IMR-90 (cell line): ENCODE measurements around the gene ASIC2. TPM values are rescaled to one million over a fixed set of nuclear protein-coding genes. Genes with fewer than 3 reads are reported as not detected.

Experiments used
- ATAC-seq: fragments of 200-7000 bp; cut with Tn5 transposase; 2 replicates; pipeline ENCODE4 v1.9.1; 2020; ENCODE audit warnings: low read depth, mild to moderate bottlenecking, moderate library complexity
- BruUV-seq: library from RNA; stranded (reverse); fragments of 400-500 nt; replicated peaks from 2 replicates; lab custom pipeline; 2021; lab: Mats Ljungman, UMichigan
- CTCF ChIA-PET: fragments of 300-600 bp; formaldehyde crosslinking; extraction: SDS; loops from one replicate; lab custom pipeline; 2021; ENCODE audit warnings: antibody characterized with exemption; lab: Yijun Ruan, JAX
- POLR2A ChIA-PET: fragments of 300-600 bp; sonication (Branson Sonifier 250); formaldehyde crosslinking; loops from one replicate; lab custom pipeline; 2022; ENCODE audit warnings: antibody characterized with exemption; ENCODE audit not compliant: unreplicated experiment; lab: Charles Lee
- DNase-seq: peaks from one replicate; pipeline ENCODE4 v3.0.0; 2013
- H2AFZ ChIP-seq: replicated peaks from 2 replicates; pipeline ENCODE3; 2013; ENCODE audit warnings: low read length, mild to moderate bottlenecking; ENCODE audit not compliant: poor library complexity
- H2AK5ac ChIP-seq: 2 replicates; pipeline ENCODE4 v1.6.1; 2013; ENCODE audit warnings: low read depth, low read length, inconsistent platforms
- H2AK9ac ChIP-seq: replicated peaks from 2 replicates; pipeline ENCODE3; 2013; ENCODE audit warnings: mild to moderate bottlenecking, low read depth, low read length, moderate library complexity; ENCODE audit not compliant: poor library complexity
- H2BK120ac ChIP-seq: 2 replicates; pipeline ENCODE4 v1.6.1; 2013; ENCODE audit warnings: low read depth, low read length, inconsistent platforms
- H2BK15ac ChIP-seq: 3 replicates; pipeline ENCODE4 v1.6.1; 2013; ENCODE audit warnings: low read depth, low read length, inconsistent platforms
- H2BK20ac ChIP-seq: 2 replicates; pipeline ENCODE4 v1.6.1; 2013; ENCODE audit warnings: low read depth, mild to moderate bottlenecking, inconsistent platforms, low read length, moderate library complexity
- H2BK5ac ChIP-seq: 2 replicates; pipeline ENCODE4 v1.6.1; 2013; ENCODE audit warnings: mild to moderate bottlenecking, low read depth, low read length, inconsistent platforms; ENCODE audit not compliant: poor library complexity, severe bottlenecking
- H3K14ac ChIP-seq: replicated peaks from 2 replicates; pipeline ENCODE4 v1.6.1; 2013; ENCODE audit warnings: low read depth, low read length, inconsistent platforms
- H3K18ac ChIP-seq: 2 replicates; pipeline ENCODE4 v1.6.1; 2013; ENCODE audit warnings: low read depth, low read length, control low read depth
- H3K23ac ChIP-seq: 2 replicates; pipeline ENCODE4 v1.6.1; 2013; ENCODE audit warnings: low read depth, low read length, inconsistent platforms
- H3K27ac ChIP-seq: 2 replicates; pipeline ENCODE4 v1.5.1; 2013; ENCODE audit warnings: mild to moderate bottlenecking, control low read depth, low read length; ENCODE audit not compliant: insufficient read depth
- H3K27me3 ChIP-seq: 2 replicates; pipeline ENCODE4 v1.6.1; 2013; ENCODE audit warnings: low read length; ENCODE audit not compliant: control insufficient read depth, insufficient read depth
- H3K36me3 ChIP-seq: 2 replicates; pipeline ENCODE4 v1.6.1; 2013; ENCODE audit warnings: low read length, mixed read lengths; ENCODE audit not compliant: control insufficient read depth, insufficient read depth
- H3K4ac ChIP-seq: 2 replicates; pipeline ENCODE4 v1.6.1; 2013; ENCODE audit warnings: low read depth, low read length, inconsistent platforms
- H3K4me1 ChIP-seq: 2 replicates; pipeline ENCODE4 v1.6.1; 2013; ENCODE audit warnings: low read length, mixed read lengths; ENCODE audit not compliant: control insufficient read depth, insufficient read depth
- H3K4me2 ChIP-seq: 2 replicates; pipeline ENCODE4 v1.6.1; 2013; ENCODE audit warnings: low read depth, mild to moderate bottlenecking, control low read depth, low read length, moderate library complexity
- H3K4me3 ChIP-seq: 2 replicates; pipeline ENCODE4 v1.5.1; 2013; ENCODE audit warnings: low read depth, mild to moderate bottlenecking, control low read depth, low read length, moderate library complexity; ENCODE audit not compliant: insufficient read depth
- H3K56ac ChIP-seq: 2 replicates; pipeline ENCODE4 v1.6.1; 2013; ENCODE audit warnings: low read length, inconsistent platforms; ENCODE audit not compliant: insufficient read depth; ENCODE audit errors: extremely low read depth
- H3K79me1 ChIP-seq, 2 experiments: 2 replicates each; pipeline ENCODE4 v1.6.1; 2013; ENCODE audit warnings: low read length in 2 of 2, inconsistent platforms in 1 of 2, low read depth in 1 of 2
- H3K9ac ChIP-seq: 2 replicates; pipeline ENCODE4 v1.6.1; 2013; ENCODE audit warnings: low read depth, low read length, control low read depth
- H3K9me1 ChIP-seq: 2 replicates; pipeline ENCODE4 v1.6.1; 2013; ENCODE audit warnings: low read length, inconsistent platforms; ENCODE audit not compliant: insufficient read depth
- H3K9me3 ChIP-seq: 2 replicates; pipeline ENCODE4 v1.6.1; 2013; ENCODE audit warnings: low read length; ENCODE audit not compliant: control insufficient read depth, insufficient read depth
- H4K20me1 ChIP-seq: 2 replicates; pipeline ENCODE4 v1.6.1; 2013; ENCODE audit warnings: low read length, inconsistent platforms; ENCODE audit not compliant: insufficient read depth
- H4K5ac ChIP-seq: 2 replicates; pipeline ENCODE4 v1.6.1; 2013; ENCODE audit warnings: mild to moderate bottlenecking, low read depth, low read length, control low read depth
- H4K8ac ChIP-seq, 2 experiments: 2 replicates each; pipeline ENCODE4 v1.6.1; 2013; ENCODE audit warnings: low read depth in 2 of 2, low read length in 2 of 2, control low read depth in 1 of 2, inconsistent platforms in 1 of 2
- H4K91ac ChIP-seq: 2 replicates; pipeline ENCODE4 v1.6.1; 2013; ENCODE audit warnings: low read depth, low read length, inconsistent platforms; ENCODE audit not compliant: insufficient read depth
- BHLHE40 ChIP-seq: fragments of 150-350 bp; IDR thresholded peaks from 2 replicates; pipeline ENCODE4 v1.6.1; 2016; ENCODE audit warnings: mild to moderate bottlenecking, low read depth, low read length
- NFE2L2 ChIP-seq: fragments of 150-350 bp; IDR thresholded peaks from 2 replicates; pipeline ENCODE4 v1.6.1; 2016; ENCODE audit warnings: low read depth, mild to moderate bottlenecking, low read length
- POLR2A ChIP-seq: IDR thresholded peaks from 2 replicates; pipeline ENCODE4 v1.6.1; 2012; ENCODE audit warnings: mild to moderate bottlenecking, low read depth, low read length
- WGBS, 2 experiments: methylation state at CpG; one replicate each; pipeline versions ENCODE4 v1.1.5 to v1.1.7; 2013; ENCODE audit warnings: missing lambda C conversion rate in 2 of 2; ENCODE audit not compliant: insufficient read length in 1 of 2; ENCODE audit errors: extremely low coverage in 2 of 2; 5-methylcytosine and 5-hydroxymethylcytosine counted together
- dilution Hi-C: fragments of 300-500 bp; cut with HindIII; formaldehyde crosslinking; loops from one replicate; pipeline ENCODE4 v1.14.3; 2018; ENCODE audit warnings: low sequenced_read_pairs; ENCODE audit not compliant: unreplicated experiment
- in situ Hi-C: fragments of 300-500 bp; cut with MboI; formaldehyde crosslinking; loops from 3 replicates; pipeline ENCODE4 v1.14.3; 2019; ENCODE audit warnings: low sequenced_read_pairs, inconsistent platforms, mixed read lengths
- intact Hi-C: fragments of 100-400 bp; cut with micrococcal nuclease; formaldehyde crosslinking; loops from 2 replicates; pipeline ENCODE4 v1.10.0; 2022
- polyA plus RNA-seq, 3 experiments: library from polyadenylated mRNA; depleted of rRNA; stranded (reverse); fragments of >200 nt; gene quantifications; 2 replicates each; pipeline ENCODE4 v1.2.3, GENCODE V29; 2012; ENCODE audit warnings: low replicate concordance in 1 of 3
- total RNA-seq: library from RNA; depleted of rRNA; stranded (reverse); fragments of >200 nt; gene quantifications from 2 replicates; pipeline ENCODE4 v1.2.3, GENCODE V29; 2012
- TF ChIP-seq, protein P1 (sequence below): conservative IDR thresholded peaks from 2 replicates; pipeline ENCODE4 v1.5.1; 2012; ENCODE audit warnings: mild to moderate bottlenecking, low read depth, low read length, improper control_type of control experiment
- TF ChIP-seq, protein P2 (sequence below): fragments of 150-350 bp; IDR thresholded peaks from 2 replicates; pipeline ENCODE4 v1.6.1; 2016; ENCODE audit warnings: low read depth, mild to moderate bottlenecking, low read length, moderate library complexity, borderline replicate concordance
- TF ChIP-seq, protein P3 (sequence below): fragments of 150-350 bp; IDR thresholded peaks from 2 replicates; pipeline ENCODE4 v1.6.1; 2017; ENCODE audit warnings: mild to moderate bottlenecking, antibody characterized with exemption, low read length, low read depth

ASIC2 gene
- total and polyA plus RNA-seq, 2 of the 4 experiments (the other 2 are of a cell fraction) = under 0.01 to 0.15 TPM

DNA sequence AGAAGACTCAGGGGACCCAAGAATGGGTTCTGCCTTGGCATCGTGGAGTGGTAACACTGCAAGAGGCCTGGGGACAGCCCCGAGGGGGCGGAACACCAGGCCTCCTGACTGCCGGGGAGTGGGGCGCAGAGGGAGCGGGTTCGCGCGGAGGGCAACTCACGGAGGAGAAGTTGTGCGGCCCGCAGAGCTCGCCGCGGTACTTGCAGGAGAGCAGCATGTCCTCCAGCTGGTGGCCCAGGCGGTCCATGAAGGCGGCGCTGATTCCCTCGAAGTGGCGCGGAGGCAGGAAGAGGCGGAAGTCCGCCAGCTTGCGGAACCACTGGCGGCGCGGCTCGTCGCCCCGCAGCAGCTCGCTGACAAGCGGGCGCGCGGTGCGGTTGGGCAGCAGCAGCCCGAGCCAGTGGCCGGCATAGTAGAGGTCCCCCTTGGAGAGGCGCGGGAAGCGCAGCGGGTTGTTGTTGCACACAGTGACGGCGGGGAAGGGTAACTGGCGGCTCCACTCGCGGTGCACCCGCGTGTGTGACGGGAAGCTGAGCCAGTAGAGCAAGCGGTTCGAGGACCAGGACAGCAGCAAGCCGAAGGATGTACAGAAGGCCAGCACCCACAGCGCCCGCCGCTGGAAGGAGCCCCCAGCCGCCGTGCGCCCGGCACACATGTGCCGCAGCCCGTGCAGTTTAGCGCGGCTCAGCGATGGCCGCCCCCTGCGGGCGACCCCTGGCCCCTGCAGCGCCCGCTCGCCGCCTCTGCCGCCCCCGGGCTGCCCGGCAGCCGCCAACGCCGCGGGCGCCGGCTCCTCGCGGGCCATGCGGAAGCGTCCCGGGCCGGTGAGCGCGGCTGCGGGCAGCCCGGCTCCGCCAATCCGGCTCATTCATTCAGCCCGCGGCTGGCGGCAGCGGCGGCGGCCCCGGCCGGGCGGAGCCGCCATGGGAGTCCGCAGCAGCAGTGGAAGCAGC lies 1.6 kb downstream of the ASIC2 start:
- Histone ChIP-seq H3K27me3 (peaks cover 23% of the 10 kb centered on the region), H3K9me1 (no peaks in the 10 kb centered on the region; the same call in 1 of the 2 replicates), H2BK20ac (no peak overlapping the region), H3K9me3 (no peaks in the 10 kb centered on the region), H3K36me3 (no peaks in the 10 kb centered on the region), H3K27ac (peak overlapping the region; percentile 15; the same call in 1 of the 2 replicates), H2AK5ac (no peak overlapping the region), H3K18ac (no peak overlapping the region), H2BK120ac (0 out of 2 replicates have a peak overlapping the region, but pooled peaks have one; percentile 10), H2BK15ac (no peak overlapping the region), H2BK5ac (no peak overlapping the region), H4K8ac (peak overlapping the region; percentile 47 to 75; a peak in 2 of 4 replicates), H3K23ac (0 out of 2 replicates have a peak overlapping the region, but pooled peaks have one; percentile 20), H3K79me1 (no peaks in the 10 kb centered on the region), H3K56ac (no peak overlapping the region), H4K20me1 (no peaks in the 10 kb centered on the region), H4K91ac (peak overlapping the region; percentile 13; the same call in 1 of the 2 replicates), H3K9ac (peak overlapping the region; percentile 44), H2AFZ (peak overlapping the region; percentile 86), H2AK9ac (peak overlapping the region; percentile 26), H3K4me2 (peak overlapping the region; percentile 81), H3K4me1 (no peaks in the 10 kb centered on the region; the same call in 1 of the 2 replicates), H3K4ac (0 out of 2 replicates have a peak overlapping the region, but pooled peaks have one; percentile 37), H3K14ac (no peak overlapping the region), H3K4me3 (peak overlapping the region; percentile 52), H4K5ac (no peak overlapping the region)
- dilution Hi-C loops = no loop called here
- WGBS, 2 experiments = 3% methylated on average over 58 of the region's 104 CpGs; no CpG with 5 or more reads in 1 of the 2 experiments
- POLR2A ChIA-PET = no interaction called here
- intact Hi-C loops = loop anchor here (1.0 to 10.0 kb wide), 5 partner anchors 56 to 383 kb away; no protein-coding TSS in a partner anchor
- TF ChIP-seq, protein P1, sequence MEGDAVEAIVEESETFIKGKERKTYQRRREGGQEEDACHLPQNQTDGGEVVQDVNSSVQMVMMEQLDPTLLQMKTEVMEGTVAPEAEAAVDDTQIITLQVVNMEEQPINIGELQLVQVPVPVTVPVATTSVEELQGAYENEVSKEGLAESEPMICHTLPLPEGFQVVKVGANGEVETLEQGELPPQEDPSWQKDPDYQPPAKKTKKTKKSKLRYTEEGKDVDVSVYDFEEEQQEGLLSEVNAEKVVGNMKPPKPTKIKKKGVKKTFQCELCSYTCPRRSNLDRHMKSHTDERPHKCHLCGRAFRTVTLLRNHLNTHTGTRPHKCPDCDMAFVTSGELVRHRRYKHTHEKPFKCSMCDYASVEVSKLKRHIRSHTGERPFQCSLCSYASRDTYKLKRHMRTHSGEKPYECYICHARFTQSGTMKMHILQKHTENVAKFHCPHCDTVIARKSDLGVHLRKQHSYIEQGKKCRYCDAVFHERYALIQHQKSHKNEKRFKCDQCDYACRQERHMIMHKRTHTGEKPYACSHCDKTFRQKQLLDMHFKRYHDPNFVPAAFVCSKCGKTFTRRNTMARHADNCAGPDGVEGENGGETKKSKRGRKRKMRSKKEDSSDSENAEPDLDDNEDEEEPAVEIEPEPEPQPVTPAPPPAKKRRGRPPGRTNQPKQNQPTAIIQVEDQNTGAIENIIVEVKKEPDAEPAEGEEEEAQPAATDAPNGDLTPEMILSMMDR = no peak
- TF ChIP-seq, protein P2, sequence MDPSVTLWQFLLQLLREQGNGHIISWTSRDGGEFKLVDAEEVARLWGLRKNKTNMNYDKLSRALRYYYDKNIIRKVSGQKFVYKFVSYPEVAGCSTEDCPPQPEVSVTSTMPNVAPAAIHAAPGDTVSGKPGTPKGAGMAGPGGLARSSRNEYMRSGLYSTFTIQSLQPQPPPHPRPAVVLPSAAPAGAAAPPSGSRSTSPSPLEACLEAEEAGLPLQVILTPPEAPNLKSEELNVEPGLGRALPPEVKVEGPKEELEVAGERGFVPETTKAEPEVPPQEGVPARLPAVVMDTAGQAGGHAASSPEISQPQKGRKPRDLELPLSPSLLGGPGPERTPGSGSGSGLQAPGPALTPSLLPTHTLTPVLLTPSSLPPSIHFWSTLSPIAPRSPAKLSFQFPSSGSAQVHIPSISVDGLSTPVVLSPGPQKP = no peak
- TF ChIP-seq POLR2A (no peak), BHLHE40 (no peak), NFE2L2 (no peak)
- TF ChIP-seq, protein P3, sequence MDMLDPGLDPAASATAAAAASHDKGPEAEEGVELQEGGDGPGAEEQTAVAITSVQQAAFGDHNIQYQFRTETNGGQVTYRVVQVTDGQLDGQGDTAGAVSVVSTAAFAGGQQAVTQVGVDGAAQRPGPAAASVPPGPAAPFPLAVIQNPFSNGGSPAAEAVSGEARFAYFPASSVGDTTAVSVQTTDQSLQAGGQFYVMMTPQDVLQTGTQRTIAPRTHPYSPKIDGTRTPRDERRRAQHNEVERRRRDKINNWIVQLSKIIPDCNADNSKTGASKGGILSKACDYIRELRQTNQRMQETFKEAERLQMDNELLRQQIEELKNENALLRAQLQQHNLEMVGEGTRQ = no peak
- CTCF ChIA-PET = interaction anchor here (0.6 to 1.0 kb wide), 3 partner anchors 16 to 191 kb away, joined by 3 read pairs; no protein-coding TSS in a partner anchor
- DNase-seq = peak; percentile 31
- BruUV-seq = no TSS peak
- peak; percentile 55 for ATAC-seq
- in situ Hi-C loops = no loop called here
